ENCODE measurements around the gene PON2.

DNA sequence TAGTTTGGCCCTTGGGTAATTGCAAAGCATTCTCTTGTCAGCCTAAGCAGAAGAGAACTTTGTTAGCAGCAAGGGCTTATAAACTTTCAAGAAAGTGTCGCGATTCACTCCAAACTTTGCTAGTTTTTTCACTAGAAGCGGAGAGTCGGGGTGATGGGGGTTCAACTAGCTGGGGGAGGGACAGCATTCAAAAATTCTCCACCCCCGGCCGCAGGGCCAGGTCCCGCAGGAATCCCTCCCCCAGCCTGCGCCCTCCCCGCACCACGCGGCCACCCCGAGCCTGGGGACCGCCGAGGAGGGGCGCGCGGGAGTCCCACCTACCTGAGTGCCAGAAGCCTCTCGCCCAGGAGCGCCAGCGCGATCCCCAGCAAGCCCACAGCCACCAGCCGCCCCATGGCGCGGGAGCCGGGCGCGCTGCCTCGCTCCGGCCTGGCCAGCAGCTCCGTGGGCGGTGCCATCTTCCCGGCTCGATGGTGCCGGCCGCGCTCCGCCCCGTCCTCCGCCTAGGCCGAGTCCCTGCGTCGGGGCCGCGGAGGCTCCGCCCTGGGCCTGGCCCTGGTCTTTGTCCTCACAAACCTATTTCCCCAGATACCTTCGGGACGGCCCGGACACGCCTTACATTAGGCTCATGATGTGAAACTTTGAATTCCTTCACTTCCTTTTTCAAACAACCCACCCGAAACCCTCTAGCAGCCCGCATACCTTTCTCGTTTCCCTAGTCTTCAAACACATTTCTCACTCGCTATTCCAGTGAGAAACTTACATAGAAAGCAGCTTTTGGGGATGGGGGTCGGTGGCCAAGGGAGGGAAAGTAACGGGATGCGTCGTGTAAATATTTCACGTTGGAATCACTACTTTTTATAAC lies at the start of gene PON2:
- TF ChIP-seq POLR2A (IDR thresholded peaks at IDR 0.05): peak in 1 of 2 donors; percentile 76
- peak in 1 of 6 experiments; percentile 6 for TF ChIP-seq CTCF (IDR thresholded peaks at IDR 0.05)
